M059J (cell line): ENCODE measurements around the gene ADCY2. TPM values are rescaled to one million over a fixed set of nuclear protein-coding genes. Genes with fewer than 3 reads are reported as not detected.
A peak's percentile ranks its signal among the peaks of the same experiment; 100 is the strongest.

Experiments
- DNase-seq: peaks from one replicate; pipeline ENCODE4 v3.0.0-alpha.2; 2012; ENCODE audit warnings: low read depth
- total RNA-seq: library from RNA; depleted of rRNA; stranded (reverse); fragments of >200 nt; shearing (Covaris generic); gene quantifications from 2 replicates; pipeline ENCODE4 v1.2.3, GENCODE V29; 2014; rRNA removed

ADCY2 gene
- not detected in 2 replicates for total RNA-seq

GRCh38 chr5:7395947-7396712, at the start of gene ADCY2:
ADCY2 (plus strand) TSS chr5:7396138; CDS start chr5:7396297, 159 bp downstream.
- DNase-seq: no peak

DNA sequence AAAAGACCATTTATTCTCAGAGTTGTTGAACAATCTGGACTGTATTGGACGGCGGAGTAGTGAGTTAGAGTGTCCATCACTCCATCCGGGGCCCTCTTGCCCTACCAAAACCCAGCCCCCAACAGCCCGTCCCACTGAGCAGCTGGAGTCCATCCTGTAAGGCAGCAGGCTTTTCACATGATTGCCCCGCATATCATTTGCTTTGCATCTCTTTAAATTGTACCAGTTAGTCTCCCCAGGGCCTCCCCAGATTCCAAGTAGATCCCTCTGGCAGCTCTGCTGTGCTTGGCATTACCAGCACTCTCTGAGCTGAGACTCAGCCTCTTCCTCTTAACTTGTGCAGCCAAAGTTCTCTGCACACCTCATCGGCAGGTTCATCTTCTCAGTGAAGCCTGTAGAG, 48.6 kb upstream of the ADCY2 start:
- DNase-seq: no peak

- no peak for DNase-seq
Observed at GRCh38 chr5:7348168-7348854, 47.6 kb upstream of the ADCY2 start.

- DNase-seq: no peak
Observed at GRCh38 chr5:7361593-7361992, 34.3 kb upstream of the ADCY2 start.

DNA sequence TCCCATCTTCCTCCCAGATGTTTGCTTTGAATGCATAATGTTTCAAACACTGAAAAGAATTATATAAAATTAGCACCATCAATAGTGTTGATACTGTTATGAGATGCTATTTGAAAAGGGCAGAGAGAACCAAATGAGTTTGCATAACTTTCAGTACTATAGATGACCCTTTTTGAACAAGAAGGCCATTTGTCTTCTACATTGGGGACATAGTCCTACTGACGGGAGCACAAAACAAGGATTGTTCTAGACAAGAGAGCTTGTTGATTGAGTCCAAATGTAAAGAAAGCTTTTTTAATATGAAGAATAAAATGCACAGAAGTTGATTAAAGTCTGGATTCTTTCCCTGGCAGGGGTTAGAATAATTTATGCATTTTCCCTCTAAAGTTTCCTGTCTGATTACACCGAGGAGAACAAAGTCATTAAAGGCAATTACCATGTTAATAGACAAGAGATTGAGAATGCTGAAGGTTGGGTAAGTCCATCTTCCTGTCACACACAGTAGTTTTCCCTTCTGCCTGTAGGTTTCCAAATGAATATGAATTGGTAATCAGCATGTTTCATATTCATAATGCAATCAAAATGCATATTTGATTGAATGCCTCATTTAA, 32.8 kb upstream of the ADCY2 start:
- DNase-seq: no peak

DNA sequence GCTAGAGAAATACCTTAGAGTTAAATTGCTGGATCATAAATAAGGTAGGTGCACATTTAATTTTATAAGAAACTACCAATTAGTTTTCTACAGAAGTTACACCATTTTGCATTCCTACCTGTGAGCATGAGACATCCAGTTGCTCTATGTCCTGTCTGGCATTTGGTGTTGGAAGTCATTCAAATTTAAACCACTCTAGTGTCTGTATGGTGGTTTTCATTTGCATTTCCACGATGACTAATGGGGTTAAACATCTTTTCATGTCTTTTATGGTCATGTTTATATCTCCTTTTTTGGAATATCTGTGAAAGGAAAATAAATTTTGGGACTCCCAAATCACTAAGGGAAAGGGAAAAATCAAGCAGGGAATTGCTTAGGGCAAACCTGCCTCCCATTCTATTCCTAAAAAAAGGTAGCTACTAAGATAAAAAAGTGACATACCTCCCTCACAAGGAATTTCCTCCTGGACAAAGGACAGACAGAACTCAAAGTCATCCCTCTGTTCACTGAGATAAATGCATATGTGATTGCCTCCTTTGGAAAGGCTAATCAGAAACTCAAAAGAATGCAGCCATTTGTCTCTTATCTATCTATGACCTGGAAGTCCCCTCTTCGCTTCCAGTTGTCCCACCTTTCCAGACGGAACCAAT, 31.6 kb upstream of the ADCY2 start:
- DNase-seq: no peak

GRCh38 chr5:7367780-7368179, 28.2 kb upstream of the ADCY2 start:
- DNase-seq: no peak

GRCh38 chr5:7372399-7372798, 23.5 kb upstream of the ADCY2 start:
- DNase-seq: no peak

- no peak for DNase-seq
Observed at GRCh38 chr5:7374186-7374585, 21.8 kb upstream of the ADCY2 start.

DNA sequence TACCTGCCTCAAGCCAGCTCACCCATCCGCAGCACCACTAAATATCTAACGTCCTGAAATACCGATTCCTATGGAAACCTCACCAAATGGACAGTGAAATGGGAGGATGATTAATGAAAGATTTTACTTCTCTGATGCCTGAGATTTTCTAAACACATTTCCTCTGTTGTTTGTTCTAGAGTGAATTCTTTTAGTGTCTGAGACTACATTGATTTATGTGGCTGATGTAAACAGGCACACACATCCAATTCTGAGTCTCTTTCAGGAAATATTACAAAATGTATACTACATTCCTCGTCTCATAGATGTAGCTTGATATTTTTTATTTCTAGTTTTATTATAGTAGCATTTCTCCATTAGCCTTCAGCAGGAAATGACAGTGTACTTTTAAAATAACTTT, 20.5 kb upstream of the ADCY2 start:
- DNase-seq: no peak

DNA sequence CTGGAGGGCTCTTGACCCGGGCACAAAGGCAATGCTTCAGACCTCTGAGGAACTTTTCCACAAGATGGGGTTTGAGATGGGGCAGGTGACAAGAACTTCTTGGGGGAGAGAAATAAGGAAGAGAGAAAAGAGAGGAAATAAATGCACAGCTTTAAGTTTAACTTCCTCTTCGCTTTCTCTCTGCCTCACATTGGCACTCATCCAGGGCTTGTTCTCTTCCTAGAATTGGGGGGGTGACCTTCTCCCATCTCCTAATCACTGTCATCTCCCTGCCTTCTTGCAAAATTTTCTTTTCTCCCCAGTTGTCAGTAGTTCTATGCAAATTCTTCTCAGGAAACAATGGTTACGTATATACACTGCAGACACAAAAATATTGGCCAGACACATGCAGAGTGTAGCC, 19.1 kb upstream of the ADCY2 start:
- DNase-seq: no peak

DNA sequence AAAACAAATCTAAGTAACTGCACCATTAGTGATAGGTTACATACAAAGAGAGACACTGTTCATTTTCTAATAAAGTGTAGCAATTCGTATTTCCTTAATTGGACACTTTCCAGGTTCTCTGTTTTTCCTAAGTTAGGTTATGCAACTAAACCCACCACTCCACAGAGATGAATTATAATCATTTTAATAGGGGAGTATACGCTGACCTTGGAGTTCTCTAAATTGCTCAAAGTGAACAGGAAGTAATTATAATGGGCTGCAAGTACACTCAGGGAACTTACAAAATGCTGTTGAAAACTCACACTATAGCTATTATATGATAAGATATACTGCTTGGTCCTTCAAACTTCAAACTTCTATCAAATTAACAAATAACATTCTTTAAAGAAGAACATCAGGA, 18.2 kb upstream of the ADCY2 start:
- DNase-seq: no peak

DNA sequence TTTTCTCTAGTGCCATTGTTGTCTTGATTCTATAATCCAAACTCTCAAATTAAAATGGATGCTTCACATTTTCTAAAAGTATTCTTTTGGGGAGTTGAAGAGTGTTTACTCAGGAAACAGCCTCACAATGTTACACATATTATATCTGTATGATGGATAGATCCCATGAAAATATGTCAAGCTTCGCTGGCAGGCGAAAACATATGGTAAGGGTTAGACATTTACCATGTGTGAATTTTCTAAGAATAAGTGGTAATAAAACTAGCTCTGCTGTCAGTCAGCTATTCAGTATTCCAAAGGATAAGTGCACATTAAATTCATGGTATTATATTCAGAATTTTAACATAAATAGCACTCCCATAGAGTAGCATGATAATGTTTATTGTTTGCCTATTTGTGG, 13.3 kb upstream of the ADCY2 start:
- DNase-seq: no peak

- DNase-seq: no peak
Observed at GRCh38 chr5:7385681-7386080, 10.3 kb upstream of the ADCY2 start.

- no peak for DNase-seq
Observed at GRCh38 chr5:7388553-7388952, 7.4 kb upstream of the ADCY2 start.

DNA sequence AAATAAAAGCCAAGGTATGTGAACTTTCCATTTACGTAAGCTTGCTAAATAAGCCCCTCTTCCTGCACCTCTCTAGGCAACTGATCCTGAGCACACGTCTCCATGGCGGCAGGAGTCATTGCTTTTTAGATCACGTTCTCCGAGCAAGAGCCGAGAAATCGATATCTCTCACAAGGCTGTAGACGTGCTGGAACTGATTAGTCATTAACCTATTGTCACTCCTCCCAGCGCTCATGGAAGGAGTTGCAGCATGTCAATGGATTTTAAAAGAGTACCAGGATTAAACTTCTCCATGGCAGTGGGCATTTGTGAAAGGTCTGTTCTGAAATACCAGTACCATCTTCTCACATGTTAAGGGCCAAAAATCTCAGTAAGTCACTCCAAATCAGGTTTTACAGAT, 4.7 kb upstream of the ADCY2 start:
- DNase-seq: peak; percentile 8

DNA sequence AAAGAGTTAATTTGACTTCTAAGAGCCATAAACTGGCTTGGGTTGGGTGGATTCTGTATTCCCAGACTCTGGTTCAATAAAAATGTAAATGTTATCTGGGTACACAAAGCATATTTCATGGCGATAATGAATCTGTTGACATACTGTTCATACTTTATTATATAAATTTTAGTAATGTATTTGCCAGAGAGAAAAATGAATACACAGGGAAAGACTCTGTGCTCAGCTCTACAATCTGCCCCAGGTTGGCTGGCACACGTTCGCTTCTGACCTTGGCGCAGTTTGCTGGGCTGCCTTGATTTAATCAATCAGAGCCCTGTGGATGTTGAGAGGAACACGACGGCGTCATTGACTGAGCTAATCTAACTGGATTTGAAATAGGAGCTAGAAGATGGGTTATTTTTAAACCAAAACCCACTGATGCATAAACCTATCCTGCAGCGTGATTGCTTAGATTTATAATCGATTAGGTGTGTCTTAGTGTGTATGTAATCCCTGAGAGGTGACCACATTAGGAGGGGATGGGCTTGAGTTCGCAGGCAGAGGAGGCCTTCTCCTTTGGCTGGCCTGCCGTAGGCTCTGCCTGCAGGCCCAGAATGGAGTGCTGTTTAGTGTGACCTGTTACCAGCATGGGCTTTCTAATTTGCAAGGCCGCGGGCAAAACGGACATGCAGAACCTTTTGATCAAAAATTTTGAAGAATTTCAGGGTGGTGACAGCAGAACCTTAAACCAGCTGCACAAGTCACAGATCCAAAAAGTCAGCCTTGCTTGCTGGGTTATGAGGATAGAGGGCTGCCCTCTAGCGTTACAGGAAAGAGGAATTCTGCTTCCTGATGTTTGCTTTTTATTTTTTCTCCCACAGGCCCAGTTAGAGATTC, 3.9 kb upstream of the ADCY2 start:
- peak; percentile 27 for DNase-seq

GRCh38 chr5:7392693-7393024, 3.3 kb upstream of the ADCY2 start:
- no peak for DNase-seq

DNA sequence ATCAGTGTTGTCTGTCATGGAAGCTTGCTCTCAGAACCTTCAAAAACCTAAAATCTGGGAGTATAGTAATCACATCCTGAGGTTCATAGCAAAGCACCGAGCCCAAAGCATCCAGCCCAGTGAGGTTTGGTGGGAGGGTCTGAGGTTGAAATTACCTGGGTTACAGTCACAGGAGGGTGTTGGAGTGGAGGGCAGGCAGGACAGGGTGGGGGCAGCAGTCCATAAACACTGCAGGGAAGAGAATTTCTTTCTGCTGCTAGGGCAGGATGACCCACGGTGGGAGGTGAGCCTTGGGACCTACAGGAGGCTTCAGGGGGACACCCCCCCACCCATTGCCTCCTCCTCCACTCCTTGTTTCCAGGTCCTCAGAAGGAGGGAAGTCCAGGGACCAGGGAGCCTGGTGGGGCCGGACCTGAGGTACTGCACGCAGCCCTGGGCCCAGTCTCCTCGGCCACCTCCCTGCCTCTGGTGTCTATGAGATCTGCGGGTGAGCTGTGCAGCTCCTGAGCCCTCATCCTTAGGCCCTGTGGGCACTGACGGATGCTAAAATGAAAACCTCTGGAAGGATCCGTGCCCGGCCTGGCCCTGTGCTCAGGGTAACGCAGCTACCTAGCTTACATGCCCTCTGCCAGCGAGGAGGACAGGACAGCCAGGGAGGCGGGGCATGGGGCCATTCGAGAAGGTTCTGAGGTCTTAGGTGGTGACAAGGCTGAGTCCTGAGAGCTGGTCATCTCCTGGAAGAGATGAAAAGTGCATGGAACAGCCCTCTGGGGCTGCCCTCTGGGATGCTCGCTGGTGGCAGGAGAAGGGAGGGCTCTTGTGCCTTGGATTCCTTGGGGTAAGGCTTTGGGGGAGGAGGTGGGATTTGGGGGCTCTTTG, 1.8 kb upstream of the ADCY2 start:
- no peak for DNase-seq

GRCh38 chr5:7394889-7395431, 978 bp upstream of the ADCY2 start:
- DNase-seq: no peak
